Measurements from ENCODE around the gene CNNM1. TPM values are rescaled to one million over a fixed set of nuclear protein-coding genes. Genes with fewer than 3 reads are reported as not detected.

The CNNM1 gene
- total and polyA plus RNA-seq, 2 donors (not counting 3 experiments of a cell fraction or from before 2014, with no cell fraction given) = not detected

DNA sequence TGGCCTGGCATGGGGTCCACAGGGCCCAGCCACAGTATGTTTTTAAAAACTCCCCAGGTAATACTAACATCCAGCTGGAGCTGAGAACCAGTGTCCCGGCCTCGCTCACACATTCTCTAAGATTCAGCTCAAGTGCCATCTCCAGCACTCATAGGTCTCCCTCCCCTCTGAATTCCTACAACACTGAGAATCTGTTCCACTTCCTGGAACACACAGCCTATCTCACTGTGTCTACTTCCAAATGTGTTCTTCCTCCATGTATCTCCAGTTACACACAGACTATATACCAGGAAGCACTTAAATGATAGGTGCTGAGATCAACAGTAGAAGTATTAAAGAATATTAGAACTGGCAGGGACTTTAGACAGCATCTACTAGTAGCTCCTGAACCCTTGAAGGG, 90.5 kb downstream of the CNNM1 start:
- Histone ChIP-seq H3K4me3 (replicated peaks in 1 of 3; ENCODE audit: insufficient read depth in 1 of 3, low read depth in 1 of 3, low read length in 3 of 3) (no peak overlapping the region), H3K9me3 (replicated peaks; ENCODE audit: control insufficient read depth, insufficient read depth, low read length) (no peaks in the 10 kb centered on the region), H2AFZ (ENCODE audit: low read depth, low read length) (no peak overlapping the region), H3K27ac (ENCODE audit: insufficient read depth, low read depth, low read length) (no peak overlapping the region), H3K79me2 (ENCODE audit: control insufficient read depth, insufficient read depth, low read length) (no peaks in the 10 kb centered on the region), H3K9me1 (replicated peaks; ENCODE audit: control insufficient read depth, extremely low read depth, insufficient read depth, low read length) (no peaks in the 10 kb centered on the region), H4K20me1 (replicated peaks; ENCODE audit: control insufficient read depth, extremely low read depth, insufficient read depth, low read length) (no peaks in the 10 kb centered on the region), H3K4me1 (ENCODE audit: control insufficient read depth, extremely low read depth, insufficient read depth, low read length) (no peaks in the 10 kb centered on the region), H3K27me3 (ENCODE audit: control insufficient read depth in 2 of 2, insufficient read depth in 2 of 2, low read length in 2 of 2) (no peaks in the 10 kb centered on the region), H3K4me2 (ENCODE audit: insufficient read depth, low read length) (no peak overlapping the region), H3K36me3 (ENCODE audit: control insufficient read depth in 2 of 2, extremely low read depth in 1 of 2, insufficient read depth in 2 of 2, low read length in 2 of 2) (peaks cover 0 to 7% of the 10 kb centered on the region in 2 experiments), H3K9ac (replicated peaks; ENCODE audit: extremely low read depth, insufficient read depth, low read length) (no peak overlapping the region)
- CTCF ChIA-PET = interaction anchor here (1.3 kb wide), 1 partner anchor 17 kb away, joined by 3 read pairs; no protein-coding TSS in a partner anchor
- no peak for TF ChIP-seq POLR2AphosphoS5 (IDR thresholded peaks at IDR 0.05; ENCODE audit: insufficient read depth, low read depth, low read length)
- TF ChIP-seq POLR2A (IDR thresholded peaks at IDR 0.05; ENCODE audit: low read depth, low read length) = no peak
- no peak for TF ChIP-seq EZH2 (IDR thresholded peaks at IDR 0.05; ENCODE audit: borderline replicate concordance, low read depth, low read length, severe bottlenecking)
- TF ChIP-seq GATA2 (IDR thresholded peaks at IDR 0.05; ENCODE audit: insufficient read depth, insufficient read length, low read depth, low read length) = no peak
- TF ChIP-seq, protein P1, sequence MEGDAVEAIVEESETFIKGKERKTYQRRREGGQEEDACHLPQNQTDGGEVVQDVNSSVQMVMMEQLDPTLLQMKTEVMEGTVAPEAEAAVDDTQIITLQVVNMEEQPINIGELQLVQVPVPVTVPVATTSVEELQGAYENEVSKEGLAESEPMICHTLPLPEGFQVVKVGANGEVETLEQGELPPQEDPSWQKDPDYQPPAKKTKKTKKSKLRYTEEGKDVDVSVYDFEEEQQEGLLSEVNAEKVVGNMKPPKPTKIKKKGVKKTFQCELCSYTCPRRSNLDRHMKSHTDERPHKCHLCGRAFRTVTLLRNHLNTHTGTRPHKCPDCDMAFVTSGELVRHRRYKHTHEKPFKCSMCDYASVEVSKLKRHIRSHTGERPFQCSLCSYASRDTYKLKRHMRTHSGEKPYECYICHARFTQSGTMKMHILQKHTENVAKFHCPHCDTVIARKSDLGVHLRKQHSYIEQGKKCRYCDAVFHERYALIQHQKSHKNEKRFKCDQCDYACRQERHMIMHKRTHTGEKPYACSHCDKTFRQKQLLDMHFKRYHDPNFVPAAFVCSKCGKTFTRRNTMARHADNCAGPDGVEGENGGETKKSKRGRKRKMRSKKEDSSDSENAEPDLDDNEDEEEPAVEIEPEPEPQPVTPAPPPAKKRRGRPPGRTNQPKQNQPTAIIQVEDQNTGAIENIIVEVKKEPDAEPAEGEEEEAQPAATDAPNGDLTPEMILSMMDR (IDR thresholded peaks at IDR 0.05; ENCODE audit: extremely low read depth in 1 of 2, insufficient read depth in 1 of 2, low read depth in 1 of 2, low read length in 2 of 2) = no peak
- TF ChIP-seq, protein P2, sequence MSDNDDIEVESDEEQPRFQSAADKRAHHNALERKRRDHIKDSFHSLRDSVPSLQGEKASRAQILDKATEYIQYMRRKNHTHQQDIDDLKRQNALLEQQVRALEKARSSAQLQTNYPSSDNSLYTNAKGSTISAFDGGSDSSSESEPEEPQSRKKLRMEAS (IDR thresholded peaks at IDR 0.05; ENCODE audit: insufficient read depth, insufficient read length) = no peak
- no peak for TF ChIP-seq MYC (IDR thresholded peaks at IDR 0.05; ENCODE audit: low read depth, low read length)
- TF ChIP-seq JUN (IDR thresholded peaks at IDR 0.05; ENCODE audit: borderline replicate concordance, insufficient read depth, insufficient read length, low read depth) = no peak
- TF ChIP-seq FOS (IDR thresholded peaks at IDR 0.05; ENCODE audit: borderline replicate concordance, insufficient read depth, low read length) = no peak
- no peak for FAIRE-seq
- dilution Hi-C loops (cut with MboI; ENCODE audit: extremely low pct_ligation_motif_present, low sequenced_read_pairs) = no loop called here
- POLR2A ChIA-PET = no interaction called here
- intact Hi-C loops (cut with micrococcal nuclease) = no loop called here
- DNase-seq (ENCODE audit: low read depth, low spot score) = no peak
- no TSS peak for BruUV-seq (replicated peaks)

Measured in endothelial cell of umbilical vein (primary cell).